ENCODE results near the gene EGFL8. TPM values are rescaled to one million over a fixed set of nuclear protein-coding genes. Genes with fewer than 3 reads are reported as not detected.

EGFL8 gene
- total and polyA plus RNA-seq, 7 donors, result 2.3 to 24.4 (median 13.8) TPM

GRCh38 chr6:32147401-32148132 is 16.8 kb upstream of the EGFL8 start:
- TF ChIP-seq POLR2A (IDR thresholded peaks at IDR 0.05), result no peak
- no peak for TF ChIP-seq CTCF (IDR thresholded peaks at IDR 0.05)
- TF ChIP-seq EP300 (IDR thresholded peaks at IDR 0.05), result no peak
- TF ChIP-seq POLR2AphosphoS5 (IDR thresholded peaks at IDR 0.05), result no peak
- Histone ChIP-seq H3K9me3 (no peaks in the 10 kb centered on the region), H3K36me3 (peaks cover 0 to 18% (median 0%) of the 10 kb centered on the region in 4 donors), H3K4me1 (peaks cover 0 to 29% (median 25%) of the 10 kb centered on the region in 4 donors), H3K27ac (no peak overlapping the region), H3K27me3 (no peaks in the 10 kb centered on the region), H3K4me3 (no peak overlapping the region)
- 90 to 91% methylated on average over 4 of the region's 4 CpGs for WGBS, 2 donors
- DNase-seq, result no peak
- intact Hi-C loops (cut with DNase I), result loop anchor here (1.0 kb wide), 1 partner anchor 16 kb away; no protein-coding TSS in a partner anchor

- intact Hi-C loops (cut with DNase I), result loop anchor here (1.0 kb wide), 1 partner anchor 17 kb away; no protein-coding TSS in a partner anchor
- H3K27me3 ChIP-seq, result no peaks in the 10 kb centered on the region
- H3K9me3 ChIP-seq, result no peaks in the 10 kb centered on the region
- TF ChIP-seq POLR2A (IDR thresholded peaks at IDR 0.05) (no peak), EP300 (IDR thresholded peaks at IDR 0.05) (no peak), CTCF (IDR thresholded peaks at IDR 0.05) (no peak)
- peak overlapping the region in 3 of 4 donors; percentile 7 to 13 (median 11) for H3K4me3 ChIP-seq
- peaks cover 0 to 18% (median 0%) of the 10 kb centered on the region in 4 donors for H3K36me3 ChIP-seq
- peaks cover 0 to 39% (median 34%) of the 10 kb centered on the region in 4 donors for H3K4me1 ChIP-seq
- H3K27ac ChIP-seq, result peak overlapping the region in 1 of 4 donors; percentile 7
- 24 to 37% methylated on average over 39 of the region's 39 CpGs for WGBS, 2 donors
- DNase-seq, result no peak
These were observed 15.9 kb upstream of the EGFL8 start for GRCh38 chr6:32148289-32149091.

- no peak for DNase-seq
- Histone ChIP-seq H3K36me3 (peaks cover 0 to 18% (median 0%) of the 10 kb centered on the region in 4 donors), H3K9me3 (no peaks in the 10 kb centered on the region), H3K27ac (peak overlapping the region in 2 of 4 donors; percentile 7 to 93), H3K4me3 (peak overlapping the region in 3 of 4 donors; percentile 7 to 13 (median 11)), H3K27me3 (no peaks in the 10 kb centered on the region), H3K4me1 (peaks cover 0 to 39% (median 35%) of the 10 kb centered on the region in 4 donors)
- WGBS, 2 donors, result 54 to 80% methylated on average over 47 of the region's 47 CpGs
- intact Hi-C loops (cut with DNase I), result no loop called here
- no peak for TF ChIP-seq POLR2A (IDR thresholded peaks at IDR 0.05)
- no peak for TF ChIP-seq POLR2AphosphoS5 (IDR thresholded peaks at IDR 0.05)
- no peak for TF ChIP-seq EP300 (IDR thresholded peaks at IDR 0.05)
- no peak for TF ChIP-seq CTCF (IDR thresholded peaks at IDR 0.05)
These were observed 15.2 kb upstream of the EGFL8 start for GRCh38 chr6:32149092-32149755.

GRCh38 chr6:32149932-32150870 is 14.2 kb upstream of the EGFL8 start:
- Histone ChIP-seq H3K4me1 (peaks cover 0 to 47% (median 40%) of the 10 kb centered on the region in 4 donors), H3K27ac (peak overlapping the region in 3 of 4 donors; percentile 92 to 93 (median 93)), H3K27me3 (no peaks in the 10 kb centered on the region), H3K9me3 (no peaks in the 10 kb centered on the region), H3K4me3 (peak overlapping the region; percentile 61 to 80 (median 78)), H3K36me3 (peaks cover 0 to 18% (median 0%) of the 10 kb centered on the region in 4 donors)
- intact Hi-C loops (cut with DNase I), result loop anchor here (5.0 to 10.0 kb wide), 2 partner anchors 47 to 105 kb away; no protein-coding TSS in a partner anchor
- TF ChIP-seq CTCF (IDR thresholded peaks at IDR 0.05) (no peak), POLR2A (IDR thresholded peaks at IDR 0.05) (no peak), EP300 (IDR thresholded peaks at IDR 0.05) (no peak), POLR2AphosphoS5 (IDR thresholded peaks at IDR 0.05) (no peak)
- 51 to 78% methylated on average over 55 of the region's 55 CpGs for WGBS, 2 donors
- no peak for DNase-seq
